ENCODE results near the gene JOSD1.
A peak's percentile ranks its signal among the peaks of the same experiment; 100 is the strongest.

The JOSD1 gene

DNA sequence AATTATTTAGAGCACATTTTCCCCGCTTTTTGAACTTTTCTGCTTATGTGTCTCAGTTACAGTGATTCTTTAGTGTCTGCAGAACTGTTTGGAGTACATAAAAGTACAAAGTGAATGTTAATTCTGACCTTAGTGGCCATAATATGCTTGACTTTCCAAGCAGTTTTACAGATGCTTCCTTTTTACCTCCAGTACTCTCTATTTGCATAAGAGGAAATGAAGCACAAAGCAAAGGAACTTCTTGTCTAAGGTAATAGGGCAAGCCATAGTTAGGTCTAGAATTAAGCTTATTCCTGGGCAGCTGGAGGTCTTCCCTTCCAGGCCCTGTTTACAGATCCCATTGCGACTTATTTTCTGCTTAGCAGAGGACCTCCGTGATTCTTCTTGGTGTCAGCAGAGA lies 8.6 kb upstream of the JOSD1 start:
- Histone ChIP-seq H3K4me1 (ENCODE audit: control insufficient read depth, insufficient read depth, low read length) (peaks cover 21% of the 10 kb centered on the region), H3K4me3 (ENCODE audit: low read length) (no peak overlapping the region), H3K9ac (ENCODE audit: low read depth, low read length) (no peak overlapping the region), H3K27me3 (ENCODE audit: control insufficient read depth, insufficient read depth, low read length) (no peaks in the 10 kb centered on the region), H3K4me2 (ENCODE audit: low read length) (no peak overlapping the region), H3K36me3 (ENCODE audit: insufficient read depth, low read length) (peaks cover 6% of the 10 kb centered on the region), H3K9me3 (replicated peaks; ENCODE audit: low read length) (no peaks in the 10 kb centered on the region)

DNA sequence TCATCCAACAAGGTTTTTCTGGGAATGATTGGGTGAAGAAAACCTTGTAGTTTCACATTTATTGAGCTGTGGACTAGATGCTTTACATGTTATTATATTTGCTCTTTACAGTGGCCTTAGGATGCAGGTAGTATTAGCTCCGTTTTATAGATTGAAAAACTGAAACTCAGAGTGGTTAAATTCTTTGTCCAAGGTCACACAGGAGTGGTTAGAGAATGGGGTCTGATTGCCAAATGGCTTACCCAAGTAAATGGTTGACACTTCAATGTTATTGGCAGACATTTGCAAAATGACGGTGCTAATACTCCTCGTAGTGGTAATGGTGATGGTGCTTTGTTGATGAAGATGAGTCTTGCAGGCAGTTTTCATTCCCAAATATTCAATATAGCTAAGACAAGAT lies 7.2 kb upstream of the JOSD1 start:
- Histone ChIP-seq H3K4me3 (ENCODE audit: low read length) (no peak overlapping the region), H3K4me2 (ENCODE audit: low read length) (peak overlapping the region; percentile 82)

GRCh38 chr22:38707346-38707745 lies 6.6 kb upstream of the JOSD1 start:
- Histone ChIP-seq H3K9me3 (replicated peaks; ENCODE audit: low read length) (no peaks in the 10 kb centered on the region), H3K36me3 (ENCODE audit: insufficient read depth, low read length) (peaks cover under 1% of the 10 kb centered on the region), H3K4me1 (ENCODE audit: control insufficient read depth, insufficient read depth, low read length) (peaks cover 21% of the 10 kb centered on the region), H3K27me3 (ENCODE audit: control insufficient read depth, insufficient read depth, low read length) (no peaks in the 10 kb centered on the region), H3K9ac (ENCODE audit: low read depth, low read length) (peak overlapping the region; percentile 93), H3K4me3 (ENCODE audit: low read length) (peak overlapping the region; percentile 73), H3K4me2 (ENCODE audit: low read length) (peak overlapping the region; percentile 82)

More for the DNA sequence above, 7.2 kb upstream of the JOSD1 start:
- no peak overlapping the region for H3K9ac ChIP-seq (ENCODE audit: low read depth, low read length)
- H3K9me3 ChIP-seq (replicated peaks; ENCODE audit: low read length) = no peaks in the 10 kb centered on the region
- H3K4me1 ChIP-seq (ENCODE audit: control insufficient read depth, insufficient read depth, low read length) = peaks cover 21% of the 10 kb centered on the region
- H3K27me3 ChIP-seq (ENCODE audit: control insufficient read depth, insufficient read depth, low read length) = no peaks in the 10 kb centered on the region
- H3K36me3 ChIP-seq (ENCODE audit: insufficient read depth, low read length) = peaks cover 6% of the 10 kb centered on the region

DNA sequence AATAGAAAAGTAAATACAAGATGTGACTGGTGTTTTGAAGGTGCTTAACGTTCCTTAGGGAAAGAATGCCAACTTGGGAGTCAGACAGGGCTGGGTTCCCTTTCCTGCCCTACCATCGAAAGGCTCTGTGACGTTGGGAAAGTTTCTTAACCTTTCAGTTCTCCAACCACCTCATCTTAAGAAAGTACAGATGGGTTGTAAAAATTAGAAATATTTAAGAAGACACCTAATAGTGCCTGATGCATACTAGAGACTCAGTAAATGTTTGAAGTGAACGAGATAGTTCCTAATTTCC lies 6.1 kb upstream of the JOSD1 start:
- H3K36me3 ChIP-seq (ENCODE audit: insufficient read depth, low read length) = no peaks in the 10 kb centered on the region
- peak overlapping the region; percentile 93 for H3K9ac ChIP-seq (ENCODE audit: low read depth, low read length)
- H3K9me3 ChIP-seq (replicated peaks; ENCODE audit: low read length) = no peaks in the 10 kb centered on the region
- peaks cover 21% of the 10 kb centered on the region for H3K4me1 ChIP-seq (ENCODE audit: control insufficient read depth, insufficient read depth, low read length)
- peak overlapping the region; percentile 82 for H3K4me2 ChIP-seq (ENCODE audit: low read length)
- H3K4me3 ChIP-seq (ENCODE audit: low read length) = peak overlapping the region; percentile 73
- no peaks in the 10 kb centered on the region for H3K27me3 ChIP-seq (ENCODE audit: control insufficient read depth, insufficient read depth, low read length)

DNA sequence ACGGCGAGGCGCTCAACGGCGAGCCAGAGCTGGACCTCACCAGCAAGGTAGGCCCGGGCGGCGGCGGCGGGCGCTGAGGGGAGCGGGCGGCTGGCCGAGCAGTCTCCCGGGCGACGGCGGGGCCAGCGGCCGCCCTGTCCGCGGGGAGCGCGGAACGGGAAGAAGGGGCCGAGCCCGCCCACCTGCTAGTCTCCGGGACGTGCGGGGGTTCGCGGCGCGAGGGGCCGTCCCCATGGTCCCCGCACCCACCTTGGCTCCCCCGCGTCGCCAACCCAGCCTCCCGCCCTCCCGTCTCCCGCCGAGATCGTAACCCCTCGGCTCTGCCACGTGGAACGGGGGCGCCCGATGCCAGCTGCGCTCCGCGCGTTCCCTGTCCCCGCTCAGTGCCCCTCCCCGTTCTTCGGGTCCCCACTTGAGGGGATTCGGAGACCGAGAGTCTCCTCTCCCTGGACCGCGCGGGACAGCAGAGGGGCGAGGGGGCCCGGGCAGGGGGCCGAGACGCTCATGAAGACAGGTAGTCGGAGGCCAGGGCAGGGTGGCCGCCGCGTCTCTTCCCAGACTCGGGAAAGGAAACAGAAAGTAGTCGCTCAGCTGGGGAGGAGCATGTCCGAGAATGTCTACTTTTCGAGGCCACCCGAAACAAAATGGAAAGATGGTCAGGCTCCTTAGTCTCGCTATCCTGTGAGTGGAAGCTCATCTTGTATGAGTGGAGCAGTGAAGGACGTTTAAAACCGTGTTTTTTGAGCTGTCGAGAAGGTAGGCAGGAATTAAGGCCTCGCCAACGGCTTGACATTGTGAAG lies 5.6 kb upstream of the JOSD1 start:
- peaks cover 27% of the 10 kb centered on the region for H3K4me1 ChIP-seq (ENCODE audit: control insufficient read depth, insufficient read depth, low read length)
- no peaks in the 10 kb centered on the region for H3K36me3 ChIP-seq (ENCODE audit: insufficient read depth, low read length)
- H3K4me3 ChIP-seq (ENCODE audit: low read length) = peak overlapping the region; percentile 73
- H3K4me2 ChIP-seq (ENCODE audit: low read length) = peak overlapping the region; percentile 82
- no peaks in the 10 kb centered on the region for H3K9me3 ChIP-seq (replicated peaks; ENCODE audit: low read length)
- no peaks in the 10 kb centered on the region for H3K27me3 ChIP-seq (ENCODE audit: control insufficient read depth, insufficient read depth, low read length)
- peak overlapping the region; percentile 93 for H3K9ac ChIP-seq (ENCODE audit: low read depth, low read length)

DNA sequence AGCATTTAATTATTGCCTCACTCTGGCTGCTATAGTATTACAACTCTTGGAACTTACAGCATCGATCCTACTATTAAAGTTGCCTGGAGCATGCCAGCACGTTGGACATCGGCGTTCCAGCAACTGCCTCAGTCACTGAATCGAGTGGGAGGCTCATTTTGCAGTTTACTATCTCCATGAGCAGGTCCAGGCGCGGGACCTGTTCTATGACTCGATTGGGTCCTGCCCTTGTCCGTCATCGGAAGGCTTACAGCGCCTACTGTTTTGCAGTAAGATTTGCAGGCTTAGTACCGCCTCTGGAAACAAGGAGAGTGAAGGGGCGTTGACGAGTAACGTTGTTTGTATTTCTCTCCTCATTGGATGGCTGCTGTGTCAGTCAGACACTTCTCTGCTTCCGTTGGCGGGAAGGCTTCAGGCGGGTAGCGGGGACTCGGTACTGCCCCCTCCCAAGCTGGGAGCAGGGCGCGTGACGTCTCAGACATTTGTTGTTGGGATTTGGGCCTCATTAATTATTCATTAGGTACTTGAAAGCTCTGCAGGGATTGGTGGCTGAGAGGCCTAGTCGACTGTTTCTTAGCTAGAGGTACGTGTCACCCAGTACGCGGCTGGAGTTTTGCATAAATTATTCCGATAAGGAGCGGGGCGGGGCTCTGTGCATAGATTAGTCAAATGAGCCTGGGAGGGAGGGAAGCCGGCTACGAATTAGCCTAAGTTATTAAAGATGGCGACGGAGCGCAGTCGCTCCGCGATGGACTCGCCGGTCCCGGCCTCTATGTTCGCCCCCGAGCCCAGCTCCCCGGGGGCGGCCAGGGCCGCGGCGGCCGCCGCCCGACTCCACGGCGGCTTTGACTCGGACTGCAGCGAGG lies 4.7 kb upstream of the JOSD1 start, which contains the start of gene GTPBP1:
Gene GTPBP1 (plus strand): TSS at position 710 of the 866 bp plus-strand sequence. CDS start 12 bp downstream, at position 722.
- H3K36me3 ChIP-seq (ENCODE audit: insufficient read depth, low read length) = no peaks in the 10 kb centered on the region
- H3K27me3 ChIP-seq (ENCODE audit: control insufficient read depth, insufficient read depth, low read length) = no peaks in the 10 kb centered on the region
- H3K4me3 ChIP-seq (ENCODE audit: low read length) = peak within 1 kb of the TSS; percentile 73
- H3K4me1 ChIP-seq (ENCODE audit: control insufficient read depth, insufficient read depth, low read length) = peaks cover 28% of the 10 kb centered on the region
- H3K4me2 ChIP-seq (ENCODE audit: low read length) = peak within 1 kb of the TSS; percentile 84
- peak within 1 kb of the TSS; percentile 93 for H3K9ac ChIP-seq (ENCODE audit: low read depth, low read length)
- H3K9me3 ChIP-seq (replicated peaks; ENCODE audit: low read length) = no peaks in the 10 kb centered on the region

DNA sequence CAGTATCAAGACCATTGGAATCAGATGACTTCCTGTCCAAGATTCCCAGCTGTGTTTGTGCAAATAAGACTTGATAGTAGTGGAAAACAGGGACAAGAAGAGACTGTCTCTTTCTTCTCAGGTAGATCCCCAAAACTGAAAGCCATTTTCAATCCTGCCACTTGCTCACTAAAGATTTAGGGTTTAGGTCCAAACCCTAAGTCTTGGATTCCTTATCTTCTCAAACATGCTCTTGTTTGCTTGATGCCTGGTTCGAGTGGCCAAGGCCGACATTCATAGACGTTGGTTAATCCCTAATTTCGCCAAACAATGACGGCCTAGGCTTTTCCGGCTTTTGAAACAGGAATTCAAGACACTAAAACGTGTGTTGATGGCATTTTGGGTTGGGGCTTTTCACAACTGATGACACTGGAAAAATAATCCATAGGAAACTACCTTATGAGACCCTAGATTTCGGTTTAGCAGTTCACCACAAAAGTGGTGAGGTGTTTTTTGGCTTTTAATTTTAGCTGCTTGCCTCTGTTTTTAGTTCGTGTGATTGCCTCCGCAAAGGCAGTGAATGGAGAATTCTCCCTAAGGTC lies 4.0 kb upstream of the JOSD1 start:
- H3K9me3 ChIP-seq (replicated peaks; ENCODE audit: low read length) = no peaks in the 10 kb centered on the region
- no peaks in the 10 kb centered on the region for H3K27me3 ChIP-seq (ENCODE audit: control insufficient read depth, insufficient read depth, low read length)
- H3K4me3 ChIP-seq (ENCODE audit: low read length) = peak overlapping the region; percentile 58
- H3K9ac ChIP-seq (ENCODE audit: low read depth, low read length) = peak overlapping the region; percentile 61
- H3K4me2 ChIP-seq (ENCODE audit: low read length) = peak overlapping the region; percentile 84
- H3K4me1 ChIP-seq (ENCODE audit: control insufficient read depth, insufficient read depth, low read length) = peaks cover 28% of the 10 kb centered on the region
- H3K36me3 ChIP-seq (ENCODE audit: insufficient read depth, low read length) = no peaks in the 10 kb centered on the region

DNA sequence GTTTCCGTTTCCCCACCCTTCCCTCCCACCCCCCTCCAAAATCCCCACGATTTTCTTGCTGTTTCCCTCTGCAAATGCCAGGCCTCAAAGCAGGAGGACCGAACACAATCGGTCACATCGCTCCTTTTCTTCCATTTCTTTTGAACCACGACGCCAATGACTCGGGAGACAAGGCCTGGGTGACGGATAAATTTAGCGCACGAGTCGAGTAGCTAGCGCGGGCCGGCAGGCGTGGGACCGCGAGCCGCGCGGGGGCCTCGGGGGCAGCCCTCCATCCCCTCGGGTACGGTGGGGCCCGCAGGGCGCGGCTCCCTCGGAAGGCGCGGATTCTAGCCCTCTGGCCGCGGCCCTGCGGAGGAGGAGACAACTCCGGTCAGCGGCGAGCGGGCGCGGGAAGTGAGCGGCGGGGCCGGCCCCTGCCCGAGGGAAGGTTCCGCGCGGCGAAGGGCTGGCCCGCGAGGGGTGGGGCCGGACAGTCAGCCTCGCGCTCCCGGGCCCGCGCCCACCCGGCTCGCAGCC lies 414 bp downstream of the JOSD1 start:
- Histone ChIP-seq H3K4me3 (ENCODE audit: low read length) (peak overlapping the region; percentile 91), H3K9me3 (replicated peaks; ENCODE audit: low read length) (no peaks in the 10 kb centered on the region), H3K4me2 (ENCODE audit: low read length) (peak overlapping the region; percentile 90), H3K9ac (ENCODE audit: low read depth, low read length) (peak overlapping the region; percentile 99), H3K4me1 (ENCODE audit: control insufficient read depth, insufficient read depth, low read length) (peaks cover 49% of the 10 kb centered on the region), H3K36me3 (ENCODE audit: insufficient read depth, low read length) (peaks cover 5% of the 10 kb centered on the region), H3K27me3 (ENCODE audit: control insufficient read depth, insufficient read depth, low read length) (no peaks in the 10 kb centered on the region)

DNA sequence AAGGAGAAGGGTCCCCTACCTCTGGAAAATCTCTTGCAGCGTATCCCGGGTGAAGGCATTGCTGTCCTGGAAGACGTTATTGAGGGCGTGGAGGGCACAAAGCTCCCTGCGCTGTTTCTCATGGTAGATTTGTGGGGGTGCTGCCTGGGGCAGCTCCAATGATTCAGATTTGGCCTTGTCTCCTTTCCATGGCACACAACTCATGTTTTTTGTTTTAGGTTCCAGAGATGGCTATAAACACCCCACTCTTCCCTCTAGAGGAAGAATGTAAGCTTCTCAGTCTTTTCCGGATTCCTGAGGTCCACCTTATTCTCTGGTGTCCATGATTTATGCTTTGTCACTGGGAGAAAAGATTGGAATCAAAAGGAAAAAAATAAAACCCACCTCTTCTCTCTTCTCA lies 959 bp downstream of the JOSD1 start:
- Histone ChIP-seq H3K4me3 (ENCODE audit: low read length) (peak overlapping the region; percentile 91), H3K27me3 (ENCODE audit: control insufficient read depth, insufficient read depth, low read length) (no peaks in the 10 kb centered on the region), H3K36me3 (ENCODE audit: insufficient read depth, low read length) (peaks cover 5% of the 10 kb centered on the region), H3K4me2 (ENCODE audit: low read length) (peak overlapping the region; percentile 90), H3K9ac (ENCODE audit: low read depth, low read length) (peak overlapping the region; percentile 99), H3K9me3 (replicated peaks; ENCODE audit: low read length) (no peaks in the 10 kb centered on the region), H3K4me1 (ENCODE audit: control insufficient read depth, insufficient read depth, low read length) (peaks cover 45% of the 10 kb centered on the region)

DNA sequence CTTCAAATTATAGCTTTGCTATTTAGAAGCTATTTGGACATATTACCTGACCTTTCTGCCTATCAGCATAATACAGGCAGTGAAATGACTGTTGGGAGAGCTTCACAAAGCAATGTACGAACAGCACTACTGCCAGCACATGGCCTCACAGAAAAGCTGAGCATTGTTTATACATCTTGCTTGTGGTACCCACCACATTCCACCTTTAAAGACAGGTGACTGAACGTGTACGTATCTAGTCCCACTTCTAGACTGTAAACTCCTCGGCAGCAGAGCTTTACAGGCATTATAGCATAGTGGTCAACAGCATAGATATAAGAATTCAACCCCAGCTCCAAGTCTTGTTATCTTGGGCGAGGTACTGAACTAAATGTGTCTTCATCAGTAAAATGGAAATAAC lies 1.6 kb downstream of the JOSD1 start:
- H3K36me3 ChIP-seq (ENCODE audit: insufficient read depth, low read length) = peaks cover 8% of the 10 kb centered on the region
- H3K9me3 ChIP-seq (replicated peaks; ENCODE audit: low read length) = no peaks in the 10 kb centered on the region
- H3K27me3 ChIP-seq (ENCODE audit: control insufficient read depth, insufficient read depth, low read length) = no peaks in the 10 kb centered on the region
- peak overlapping the region; percentile 91 for H3K4me3 ChIP-seq (ENCODE audit: low read length)
- peak overlapping the region; percentile 99 for H3K9ac ChIP-seq (ENCODE audit: low read depth, low read length)
- H3K4me1 ChIP-seq (ENCODE audit: control insufficient read depth, insufficient read depth, low read length) = peaks cover 41% of the 10 kb centered on the region
- peak overlapping the region; percentile 90 for H3K4me2 ChIP-seq (ENCODE audit: low read length)

DNA sequence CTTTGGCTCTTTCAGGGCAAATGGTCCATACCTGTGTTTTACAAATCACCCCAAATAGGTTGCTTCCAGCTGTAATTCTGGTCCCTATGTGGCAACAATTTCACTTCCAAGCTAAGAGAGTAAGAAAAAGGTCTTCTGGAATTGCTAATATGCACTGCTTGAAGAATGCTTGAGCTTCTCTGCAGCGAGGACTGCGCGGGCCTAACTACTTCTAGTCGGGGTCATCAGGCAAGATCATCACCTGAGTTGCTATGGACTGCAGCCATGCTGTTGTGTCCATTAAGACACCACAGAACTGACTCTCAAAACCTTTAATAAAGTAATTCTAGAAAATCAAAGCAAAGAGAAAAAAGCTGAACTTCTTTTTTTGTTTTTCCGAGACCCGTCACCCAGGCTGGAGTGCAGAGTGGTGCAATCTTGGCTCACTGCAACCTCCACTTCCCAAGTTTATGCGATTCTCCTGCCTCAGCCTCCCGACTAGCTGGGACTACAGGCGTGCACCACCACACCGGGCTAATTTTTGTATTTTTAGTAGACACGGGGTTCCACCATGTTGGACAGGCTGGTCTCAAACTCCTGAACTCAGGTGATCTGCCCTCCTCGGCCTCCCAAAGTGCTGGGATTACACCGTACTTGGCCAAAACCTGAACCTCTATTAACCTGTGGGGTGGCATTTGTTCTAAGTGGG lies 2.2 kb downstream of the JOSD1 start:
- Histone ChIP-seq H3K9ac (ENCODE audit: low read depth, low read length) (peak overlapping the region; percentile 99), H3K36me3 (ENCODE audit: insufficient read depth, low read length) (peaks cover 10% of the 10 kb centered on the region), H3K9me3 (replicated peaks; ENCODE audit: low read length) (no peaks in the 10 kb centered on the region), H3K4me1 (ENCODE audit: control insufficient read depth, insufficient read depth, low read length) (peaks cover 41% of the 10 kb centered on the region), H3K4me2 (ENCODE audit: low read length) (peak overlapping the region; percentile 90), H3K4me3 (ENCODE audit: low read length) (peak overlapping the region; percentile 91), H3K27me3 (ENCODE audit: control insufficient read depth, insufficient read depth, low read length) (no peaks in the 10 kb centered on the region)

All from skeletal muscle satellite cell (primary cell).